NOMO-1 (cell line): ENCODE results near the gene ANKFN1.
"Not testable (repeated sequence)": the region's sequence is repeated elsewhere in the genome, so short reads cannot be mapped to it uniquely, and the experiment has no call there.

Experiments
- DNase-seq, 2 experiments: peaks; one replicate each; lab custom pipeline; 2025; ENCODE audit not compliant: unreplicated experiment in 2 of 2; lab: John Stamatoyannopoulos, UW

ANKFN1 gene

GRCh38 chr17:56317351-56318208, 164.3 kb downstream of the ANKFN1 start:
- no peak for DNase-seq

DNA sequence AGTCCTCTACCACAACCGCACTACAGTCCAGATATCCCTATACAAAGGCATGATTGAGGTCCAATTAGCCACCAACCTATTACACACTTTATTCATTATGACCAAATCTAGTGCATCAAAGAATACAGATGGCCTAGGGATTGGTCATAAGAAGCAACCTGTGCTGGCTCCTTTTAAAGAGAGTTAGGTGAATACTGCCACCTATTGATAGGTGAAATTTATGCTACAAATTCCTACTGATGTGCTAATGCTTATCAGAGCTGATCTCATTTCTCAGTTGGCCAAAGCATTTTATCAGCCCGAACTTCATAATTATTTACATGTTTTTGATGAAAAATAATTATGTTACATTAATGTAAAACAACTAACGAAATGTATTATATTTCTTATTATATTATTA, 166.3 kb downstream of the ANKFN1 start:
- DNase-seq, result peak; percentile 56 to 81

GRCh38 chr17:56320443-56320842, 167.2 kb downstream of the ANKFN1 start:
- no peak for DNase-seq

DNA sequence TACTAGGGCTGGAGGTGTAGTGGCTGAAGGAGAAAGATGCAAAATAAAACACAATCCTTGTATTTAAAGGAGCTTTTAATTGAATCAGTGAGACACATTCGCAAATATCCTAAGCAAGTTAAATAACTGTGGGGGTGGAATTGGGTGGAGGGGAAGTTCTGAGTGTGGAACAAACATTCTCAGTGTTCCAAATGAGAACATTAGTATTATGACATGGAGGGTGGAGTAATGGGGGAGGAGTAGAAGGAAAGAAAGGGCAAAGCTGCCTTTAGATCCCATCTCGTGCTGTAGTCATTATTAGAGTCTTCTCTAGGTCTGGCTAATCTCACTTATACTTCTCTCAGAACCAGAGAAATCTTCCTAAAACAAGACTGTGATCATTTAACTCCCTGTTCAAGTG, 169.7 kb downstream of the ANKFN1 start:
- no peak for DNase-seq

GRCh38 chr17:56324676-56325075, 171.4 kb downstream of the ANKFN1 start:
- no peak for DNase-seq

DNA sequence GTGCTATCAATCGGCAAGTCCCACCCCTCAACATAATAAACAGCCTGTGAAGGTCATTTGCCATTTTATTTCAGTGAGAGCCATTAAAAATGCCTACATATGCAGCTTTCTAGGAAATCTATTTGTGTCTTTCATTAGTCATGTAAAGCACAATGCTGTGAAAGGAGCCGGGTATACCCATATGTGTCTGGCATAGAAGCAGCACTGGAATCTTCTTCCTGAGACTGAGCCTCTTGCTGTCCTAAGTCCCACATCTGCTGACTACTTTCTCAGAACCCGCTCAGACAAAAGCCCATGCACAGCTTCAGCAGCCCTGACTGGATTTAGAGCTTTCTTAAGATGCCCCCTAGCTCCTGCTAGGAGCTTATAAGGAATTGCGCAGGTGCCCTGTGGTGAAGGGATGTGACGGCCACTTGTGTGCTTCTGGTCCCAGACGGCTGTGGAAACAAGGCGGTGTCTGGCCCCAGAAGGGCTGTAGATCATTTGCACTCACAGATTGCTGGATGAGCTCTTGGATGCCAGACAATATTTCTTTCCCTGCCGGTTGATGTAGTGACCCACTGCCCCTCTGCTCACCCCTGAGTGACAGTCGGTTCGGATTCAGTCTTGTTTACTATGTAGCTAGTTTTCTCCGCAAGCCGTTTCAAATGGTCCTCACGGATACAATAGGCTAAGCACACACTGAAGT, 172.2 kb downstream of the ANKFN1 start:
- DNase-seq, result no peak

DNA sequence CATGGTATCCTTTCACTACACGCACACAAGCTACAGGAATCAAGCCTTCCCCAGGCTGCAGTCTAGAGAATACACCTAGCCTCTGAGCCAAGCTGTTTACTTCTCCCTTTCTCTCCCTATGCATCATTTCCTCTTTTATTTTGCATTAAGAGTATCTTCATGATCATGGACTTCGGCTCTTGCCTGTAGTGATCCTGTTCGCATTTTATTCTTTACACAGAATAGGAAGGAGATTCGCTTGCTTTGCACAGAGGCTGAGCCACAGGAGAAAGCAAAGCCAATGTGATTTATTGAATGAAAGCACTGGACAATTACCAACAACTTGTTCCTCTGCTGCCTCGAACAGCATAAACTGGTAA, 172.7 kb downstream of the ANKFN1 start:
- peak; percentile 41 to 53 for DNase-seq

- no peak for DNase-seq
These were observed 194.4 kb downstream of the ANKFN1 start for GRCh38 chr17:56347639-56348038.

DNA sequence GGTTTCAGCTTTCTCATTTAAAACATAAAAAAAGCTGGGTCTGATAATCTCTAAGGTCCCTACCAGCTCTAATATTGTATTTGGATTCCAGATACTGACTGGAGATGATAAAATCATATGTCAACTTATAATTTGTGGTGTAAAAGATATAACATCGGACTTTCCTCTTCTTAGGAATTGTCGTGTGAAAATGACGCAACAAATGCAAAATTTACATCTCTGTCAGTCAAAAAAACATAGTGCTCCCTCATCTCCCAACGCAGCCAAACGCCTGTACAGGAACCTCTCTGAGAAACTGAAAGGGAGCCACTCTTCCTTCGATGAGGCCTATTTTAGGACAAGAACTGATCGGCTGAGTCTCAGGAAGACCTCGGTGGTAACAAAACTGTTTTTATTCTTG, 197.3 kb downstream of the ANKFN1 start:
- DNase-seq, result no peak

GRCh38 chr17:56351675-56352074, 198.4 kb downstream of the ANKFN1 start:
- DNase-seq, result no peak

- no peak for DNase-seq
These were observed 205.4 kb downstream of the ANKFN1 start for GRCh38 chr17:56358651-56359050.

- DNase-seq, result no peak
These were observed 206.2 kb downstream of the ANKFN1 start for GRCh38 chr17:56359518-56359917.

GRCh38 chr17:56367366-56367765, 214.1 kb downstream of the ANKFN1 start:
- DNase-seq, result no peak

- no peak for DNase-seq
These were observed 220.9 kb downstream of the ANKFN1 start for GRCh38 chr17:56373981-56374833.

GRCh38 chr17:56389356-56389755, 236.1 kb downstream of the ANKFN1 start:
- peak in 1 of 2 experiments; percentile 22 for DNase-seq

DNA sequence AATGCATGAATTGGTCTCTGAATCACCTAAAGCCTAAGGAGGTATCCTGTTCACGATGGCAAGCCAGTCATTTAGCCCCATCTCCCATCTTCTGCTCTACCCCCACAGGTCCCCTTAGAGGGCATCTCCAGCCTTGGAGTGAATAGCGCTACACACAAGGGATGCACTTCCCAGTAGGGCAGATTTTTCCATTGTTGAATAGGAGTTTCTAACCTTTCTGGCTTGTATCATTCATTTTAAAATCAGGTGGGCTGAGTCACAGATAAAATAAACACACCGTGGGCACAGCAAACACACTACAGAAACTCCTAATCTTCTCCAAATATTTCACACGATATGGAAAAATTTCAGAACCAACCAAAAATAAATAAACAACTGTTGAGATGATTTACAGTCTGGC, 239.0 kb downstream of the ANKFN1 start:
- DNase-seq, result no peak

GRCh38 chr17:56393156-56393555, 239.9 kb downstream of the ANKFN1 start:
- DNase-seq, result no peak

DNA sequence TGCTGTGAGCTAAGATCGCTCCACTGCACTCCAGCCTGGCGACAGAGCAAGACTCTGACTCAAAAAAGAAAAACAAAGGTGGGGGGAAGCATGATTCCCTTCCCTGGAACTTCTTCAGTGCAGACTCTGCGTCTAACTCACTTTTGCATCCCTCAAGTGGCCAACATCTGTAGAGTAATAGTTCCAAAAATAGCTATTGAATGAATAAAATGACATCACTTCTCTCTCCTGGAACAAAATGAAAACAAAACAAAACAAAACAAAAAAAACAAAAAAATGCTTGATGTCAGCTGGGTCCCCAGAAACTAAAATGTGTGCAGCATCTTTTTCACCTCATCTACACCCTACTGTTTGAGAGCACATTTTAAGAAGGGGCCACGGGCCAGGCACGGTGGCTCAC, 242.5 kb downstream of the ANKFN1 start:
- no peak for DNase-seq

DNA sequence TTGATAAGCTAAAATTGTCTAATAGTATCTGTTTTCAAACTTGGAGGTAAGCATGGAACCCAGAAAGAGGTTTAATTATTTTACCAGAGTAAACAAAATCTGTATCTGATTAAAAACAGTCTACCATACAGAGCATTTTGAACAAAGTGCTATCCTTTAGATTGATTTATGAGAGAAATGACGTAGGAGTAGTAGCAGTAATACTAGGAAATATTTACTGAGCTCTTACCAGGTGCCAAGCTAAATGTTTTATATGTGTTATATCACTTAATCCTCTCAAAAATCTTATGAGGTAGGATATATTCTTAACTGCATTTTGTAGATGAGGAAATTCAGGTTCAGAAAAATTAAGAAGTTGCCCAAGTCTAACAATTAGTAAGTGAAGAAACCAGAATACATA, 253.8 kb downstream of the ANKFN1 start:
- no peak for DNase-seq

GRCh38 chr17:56412356-56412755, 259.1 kb downstream of the ANKFN1 start:
- not testable (repeated sequence) for DNase-seq

GRCh38 chr17:56416682-56417351, 263.5 kb downstream of the ANKFN1 start:
- no peak for DNase-seq
